Stimulated activated CD4-positive, alpha-beta T cell treated with anti-CD3 and anti-CD28 coated beads, TNF-alpha, amount 100 ng/mL, for 24 hours (primary cell): ENCODE measurements around the gene FCHSD2.
A peak's percentile ranks its signal among the peaks of the same experiment; 100 is the strongest.
"Not testable (repeated sequence)": the region's sequence is repeated elsewhere in the genome, so short reads cannot be mapped to it uniquely, and the experiment has no call there.

Experiments used
- DNase-seq, 3 experiments: peaks; one replicate each; pipeline ENCODE4 v3.0.0-alpha.2; 2020; ENCODE audit warnings: low read depth in 3 of 3

FCHSD2 gene

GRCh38 chr11:72821920-72822799, 320.0 kb downstream of the FCHSD2 start:
- DNase-seq = peak; percentile 67 to 80 (median 78)

- no peak for DNase-seq
Observed at GRCh38 chr11:72821221-72821919, 320.7 kb downstream of the FCHSD2 start.

- DNase-seq = no peak
Observed at GRCh38 chr11:72820439-72821139, 321.5 kb downstream of the FCHSD2 start.

GRCh38 chr11:72818971-72819370, 323.1 kb downstream of the FCHSD2 start:
- no peak for DNase-seq

GRCh38 chr11:72817966-72818365, 324.2 kb downstream of the FCHSD2 start:
- DNase-seq = no peak

- DNase-seq = no peak
Observed at GRCh38 chr11:72816404-72816990, 325.6 kb downstream of the FCHSD2 start.

GRCh38 chr11:72815110-72815618, 327.0 kb downstream of the FCHSD2 start:
- no peak for DNase-seq

GRCh38 chr11:72814286-72815109, 327.6 kb downstream of the FCHSD2 start, which contains the start of gene ATG16L2:
ATG16L2 (plus strand) TSS chr11:72814411; CDS start chr11:72814446, 35 bp downstream.
- DNase-seq = peak; percentile 73 to 87 (median 83)

GRCh38 chr11:72813740-72814285, 328.3 kb downstream of the FCHSD2 start:
- peak in 2 of 3 experiments; percentile 75 to 80 for DNase-seq

GRCh38 chr11:72812967-72813739, 329.0 kb downstream of the FCHSD2 start:
- DNase-seq = peak; percentile 38 to 77 (median 47)

GRCh38 chr11:72812604-72812966, 329.5 kb downstream of the FCHSD2 start:
- no peak for DNase-seq

- DNase-seq = not testable (repeated sequence)
Observed at GRCh38 chr11:72811686-72812085, 330.4 kb downstream of the FCHSD2 start.

GRCh38 chr11:72808331-72808798, 333.8 kb downstream of the FCHSD2 start:
- no peak for DNase-seq

- no peak for DNase-seq
Observed at GRCh38 chr11:72807792-72808191, 334.3 kb downstream of the FCHSD2 start.

GRCh38 chr11:72807021-72807693, 335.0 kb downstream of the FCHSD2 start:
- DNase-seq = no peak

GRCh38 chr11:72806378-72806777, 335.7 kb downstream of the FCHSD2 start:
- DNase-seq = not testable (repeated sequence)

GRCh38 chr11:72805216-72805615, 336.9 kb downstream of the FCHSD2 start:
- DNase-seq = no peak

GRCh38 chr11:72802822-72803221, 339.3 kb downstream of the FCHSD2 start:
- DNase-seq = no peak

GRCh38 chr11:72799441-72799840, 342.7 kb downstream of the FCHSD2 start:
- DNase-seq = no peak
